ENCODE measurements around the gene MT1M.

MT1M gene

DNA sequence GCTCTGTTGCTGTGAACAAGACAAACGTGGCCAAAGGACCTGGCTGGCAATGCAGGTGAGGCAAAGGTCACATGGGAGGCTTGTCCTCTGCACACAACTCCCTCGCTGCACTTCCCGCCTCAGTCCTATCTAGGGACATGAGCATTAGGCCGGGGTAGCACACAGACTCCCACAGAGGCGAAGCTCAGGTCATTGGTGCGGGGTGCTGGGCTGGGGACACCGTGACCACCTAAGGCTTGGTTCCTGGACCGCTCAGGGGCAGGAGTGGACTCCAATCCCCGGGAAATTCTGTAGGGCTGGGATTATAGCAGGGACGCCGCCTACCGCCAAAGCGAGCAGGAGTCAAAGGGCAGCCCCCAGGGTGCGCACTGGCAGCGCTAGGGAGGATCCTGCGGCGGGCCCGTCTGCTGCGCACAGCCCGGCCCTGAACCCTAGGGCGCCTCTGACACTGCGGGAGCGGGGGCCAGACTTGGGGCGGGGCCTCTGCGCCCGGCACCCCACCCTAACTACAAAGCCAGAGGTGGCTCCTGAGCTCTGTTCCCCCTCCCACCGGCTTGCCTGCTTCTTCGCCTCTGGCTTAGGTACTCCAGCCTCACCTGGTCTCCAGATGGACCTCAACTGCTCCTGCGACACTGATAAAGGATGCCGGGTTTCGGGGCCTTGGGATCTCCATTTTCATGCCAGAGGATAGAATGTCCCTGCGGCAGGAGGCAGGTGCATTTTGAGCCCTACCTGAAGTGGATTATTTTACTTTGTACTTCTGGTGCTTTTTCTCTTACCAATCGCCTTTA is 15.4 kb downstream of the MT1M start:
- no peak for DNase-seq (ENCODE audit: low read depth)
- TF ChIP-seq, protein P1, sequence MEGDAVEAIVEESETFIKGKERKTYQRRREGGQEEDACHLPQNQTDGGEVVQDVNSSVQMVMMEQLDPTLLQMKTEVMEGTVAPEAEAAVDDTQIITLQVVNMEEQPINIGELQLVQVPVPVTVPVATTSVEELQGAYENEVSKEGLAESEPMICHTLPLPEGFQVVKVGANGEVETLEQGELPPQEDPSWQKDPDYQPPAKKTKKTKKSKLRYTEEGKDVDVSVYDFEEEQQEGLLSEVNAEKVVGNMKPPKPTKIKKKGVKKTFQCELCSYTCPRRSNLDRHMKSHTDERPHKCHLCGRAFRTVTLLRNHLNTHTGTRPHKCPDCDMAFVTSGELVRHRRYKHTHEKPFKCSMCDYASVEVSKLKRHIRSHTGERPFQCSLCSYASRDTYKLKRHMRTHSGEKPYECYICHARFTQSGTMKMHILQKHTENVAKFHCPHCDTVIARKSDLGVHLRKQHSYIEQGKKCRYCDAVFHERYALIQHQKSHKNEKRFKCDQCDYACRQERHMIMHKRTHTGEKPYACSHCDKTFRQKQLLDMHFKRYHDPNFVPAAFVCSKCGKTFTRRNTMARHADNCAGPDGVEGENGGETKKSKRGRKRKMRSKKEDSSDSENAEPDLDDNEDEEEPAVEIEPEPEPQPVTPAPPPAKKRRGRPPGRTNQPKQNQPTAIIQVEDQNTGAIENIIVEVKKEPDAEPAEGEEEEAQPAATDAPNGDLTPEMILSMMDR (IDR thresholded peaks at IDR 0.05; ENCODE audit: control insufficient read depth, insufficient read depth, low read depth, low read length, missing control alignments), result no peak
- H3K4me3 ChIP-seq (ENCODE audit: control insufficient read depth, low read depth, low read length), result no peak overlapping the region

DNA sequence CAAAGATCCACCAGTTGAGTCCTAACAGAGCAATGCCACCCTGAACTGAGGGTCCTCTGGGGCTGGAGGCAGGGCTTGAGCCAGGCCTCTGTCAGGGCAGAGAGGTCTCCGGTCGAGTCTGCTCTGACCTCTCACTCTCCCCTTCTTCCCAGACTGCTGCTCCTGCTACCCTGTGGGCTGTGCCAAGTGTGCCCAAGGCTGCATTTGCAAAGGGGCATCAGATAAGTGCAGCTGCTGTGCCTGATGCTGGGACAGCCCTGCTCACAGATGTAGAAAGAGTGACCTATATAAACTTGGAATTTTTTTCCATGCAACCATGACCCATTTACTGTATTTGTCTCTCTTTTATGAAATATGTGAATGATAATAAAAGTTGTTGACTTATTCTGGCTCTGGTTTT is 16.8 kb downstream of the MT1M start:
- TF ChIP-seq, protein P1 (IDR thresholded peaks at IDR 0.05; ENCODE audit: control insufficient read depth, insufficient read depth, low read depth, low read length, missing control alignments), result no peak
- H3K4me3 ChIP-seq (ENCODE audit: control insufficient read depth, low read depth, low read length), result no peak overlapping the region
- DNase-seq (ENCODE audit: low read depth), result no peak

DNA sequence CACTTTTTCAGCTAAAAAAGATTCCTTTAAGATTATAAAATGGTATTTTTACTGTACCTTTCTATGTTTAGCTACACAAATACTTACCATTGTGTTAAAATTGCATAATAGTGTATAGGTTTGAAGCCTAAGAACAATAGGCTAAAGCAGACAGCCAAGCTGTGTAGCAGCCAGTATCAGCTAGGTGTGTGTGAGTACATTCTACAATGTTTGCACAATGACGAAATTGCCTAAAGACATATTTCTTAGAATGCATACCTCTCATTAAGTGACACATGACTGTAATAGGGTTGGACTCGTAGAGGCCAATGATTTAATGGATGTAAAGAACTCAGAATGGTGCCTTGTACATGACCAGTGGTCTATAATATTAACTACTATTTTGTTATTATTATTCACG is 17.4 kb downstream of the MT1M start:
- TF ChIP-seq, protein P1 (IDR thresholded peaks at IDR 0.05; ENCODE audit: control insufficient read depth, insufficient read depth, low read depth, low read length, missing control alignments), result no peak
- no peak overlapping the region for H3K4me3 ChIP-seq (ENCODE audit: control insufficient read depth, low read depth, low read length)
- no peak for DNase-seq (ENCODE audit: low read depth)

DNA sequence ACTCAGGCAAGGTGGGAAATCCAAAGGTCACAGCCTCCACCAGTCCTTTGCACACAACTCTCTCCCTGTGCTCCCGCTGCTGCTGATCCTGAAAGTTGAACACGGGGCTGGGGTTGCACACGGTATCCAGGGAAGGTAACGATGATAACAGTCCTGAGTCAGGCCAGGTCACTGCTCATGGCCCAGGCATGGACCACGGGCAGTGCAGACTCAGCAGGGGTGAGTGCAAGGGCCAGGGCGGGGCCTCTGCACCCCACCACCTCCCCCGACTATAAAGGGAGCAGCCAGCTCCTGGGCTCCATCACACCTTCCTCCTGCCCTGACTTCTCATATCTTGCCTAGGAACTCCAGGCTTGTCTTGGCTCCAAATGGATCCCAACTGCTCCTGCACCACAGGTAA is 19.1 kb downstream of the MT1M start, which contains the start of gene MT1B:
MT1B (plus strand) TSS at position 301 of the 400 bp plus-strand sequence; CDS start at position 369, 68 bp downstream.
- no peak within 1 kb of the TSS for H3K4me3 ChIP-seq (ENCODE audit: control insufficient read depth, low read depth, low read length)
- no peak for DNase-seq (ENCODE audit: low read depth)
- TF ChIP-seq, protein P1 (IDR thresholded peaks at IDR 0.05; ENCODE audit: control insufficient read depth, insufficient read depth, low read depth, low read length, missing control alignments), result no peak

DNA sequence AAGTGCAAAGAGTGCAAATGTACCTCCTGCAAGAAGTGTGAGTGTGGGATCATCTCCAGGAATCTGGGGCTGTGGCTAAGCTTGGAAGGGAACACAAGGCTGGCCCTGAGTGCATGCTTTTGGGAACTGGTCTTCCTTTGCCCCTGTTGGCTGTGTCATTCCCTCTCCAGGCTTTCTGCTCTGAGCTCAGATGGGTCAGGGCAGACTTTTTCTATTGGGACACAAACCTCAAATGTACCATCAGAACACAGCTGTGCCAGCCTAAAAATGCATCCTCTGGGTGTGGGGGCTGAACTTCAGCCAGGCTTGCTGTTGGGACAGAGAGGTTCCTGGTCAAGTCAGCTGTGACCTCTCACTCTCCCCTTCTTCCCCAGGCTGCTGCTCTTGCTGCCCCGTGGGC is 20.1 kb downstream of the MT1M start:
- no peak for DNase-seq (ENCODE audit: low read depth)
- TF ChIP-seq, protein P1 (IDR thresholded peaks at IDR 0.05; ENCODE audit: control insufficient read depth, insufficient read depth, low read depth, low read length, missing control alignments), result no peak
- H3K4me3 ChIP-seq (ENCODE audit: control insufficient read depth, low read depth, low read length), result no peak overlapping the region

DNA sequence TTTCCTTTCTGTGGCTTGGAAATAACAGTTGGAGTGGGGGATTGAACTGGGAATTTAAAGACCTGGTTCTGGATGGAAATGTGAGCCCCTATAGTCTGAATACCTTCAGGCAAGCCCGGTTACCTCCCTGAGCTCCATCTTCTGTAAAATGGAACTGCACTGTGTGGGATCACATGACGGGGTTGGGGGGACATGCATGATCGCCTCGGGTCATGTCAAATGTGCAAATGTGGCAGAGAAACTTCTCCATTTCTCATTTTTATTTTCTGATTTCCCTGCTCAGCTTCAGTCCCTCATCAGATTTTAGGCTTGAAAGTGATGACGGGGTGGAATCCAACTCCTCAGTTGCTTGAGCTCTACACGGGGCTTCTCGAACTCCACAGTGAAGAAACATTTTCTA is 20.8 kb downstream of the MT1M start:
- no peak for DNase-seq (ENCODE audit: low read depth)
- TF ChIP-seq, protein P1 (IDR thresholded peaks at IDR 0.05; ENCODE audit: control insufficient read depth, insufficient read depth, low read depth, low read length, missing control alignments), result no peak
- H3K4me3 ChIP-seq (ENCODE audit: control insufficient read depth, low read depth, low read length), result no peak overlapping the region

Measured in AG09309 (cell line).